Mucosa of stomach (tissue), 1 donor: ENCODE results near the gene GNAZ.

Source experiments
- H3K27me3 ChIP-seq: one replicate; pipeline ENCODE4 v1.7.0; 2013; ENCODE audit warnings: mild to moderate bottlenecking, low read length; ENCODE audit not compliant: control insufficient read depth, insufficient read depth
- H3K36me3 ChIP-seq: one replicate; pipeline ENCODE4 v1.7.0; 2013; ENCODE audit warnings: low read length; ENCODE audit not compliant: control insufficient read depth, insufficient read depth
- H3K4me1 ChIP-seq: one replicate; pipeline ENCODE4 v1.7.0; 2013; ENCODE audit warnings: mild to moderate bottlenecking, low read length; ENCODE audit not compliant: control insufficient read depth, insufficient read depth
- H3K4me3 ChIP-seq: one replicate; pipeline ENCODE4 v1.7.0; 2013; ENCODE audit warnings: low read length
- H3K9ac ChIP-seq: one replicate; pipeline ENCODE4 v1.7.0; 2013; ENCODE audit warnings: mild to moderate bottlenecking, low read length, moderate library complexity
- H3K9me3 ChIP-seq: one replicate; pipeline ENCODE4 v1.7.0; 2013; ENCODE audit warnings: mild to moderate bottlenecking, low read length, moderate library complexity; ENCODE audit not compliant: control insufficient read depth
- donor health status: Pancreatic carcinoma.

Gene GNAZ

GRCh38 chr22:23095733-23096342 is 25.5 kb downstream of the GNAZ start:
- Histone ChIP-seq H3K36me3 (no peaks in the 10 kb centered on the region), H3K4me3 (no peak overlapping the region), H3K9ac (no peak overlapping the region), H3K9me3 (no peaks in the 10 kb centered on the region), H3K4me1 (peaks cover 21% of the 10 kb centered on the region), H3K27me3 (no peaks in the 10 kb centered on the region)

GRCh38 chr22:23097412-23098229 is 27.3 kb downstream of the GNAZ start:
- no peak overlapping the region for H3K4me3 ChIP-seq
- H3K9me3 ChIP-seq, result no peaks in the 10 kb centered on the region
- peak overlapping the region; percentile 38 for H3K9ac ChIP-seq
- no peaks in the 10 kb centered on the region for H3K27me3 ChIP-seq
- H3K36me3 ChIP-seq, result no peaks in the 10 kb centered on the region
- peaks cover 21% of the 10 kb centered on the region for H3K4me1 ChIP-seq

- H3K9ac ChIP-seq, result peak overlapping the region; percentile 38
- no peaks in the 10 kb centered on the region for H3K9me3 ChIP-seq
- H3K36me3 ChIP-seq, result no peaks in the 10 kb centered on the region
- no peaks in the 10 kb centered on the region for H3K27me3 ChIP-seq
- H3K4me1 ChIP-seq, result peaks cover 21% of the 10 kb centered on the region
- no peak overlapping the region for H3K4me3 ChIP-seq
Observed at GRCh38 chr22:23098230-23098705, 27.9 kb downstream of the GNAZ start.

GRCh38 chr22:23098718-23099530 is 28.6 kb downstream of the GNAZ start:
- Histone ChIP-seq H3K9me3 (no peaks in the 10 kb centered on the region), H3K4me3 (no peak overlapping the region), H3K27me3 (no peaks in the 10 kb centered on the region), H3K36me3 (no peaks in the 10 kb centered on the region), H3K4me1 (peaks cover 21% of the 10 kb centered on the region), H3K9ac (peak overlapping the region; percentile 38)

DNA sequence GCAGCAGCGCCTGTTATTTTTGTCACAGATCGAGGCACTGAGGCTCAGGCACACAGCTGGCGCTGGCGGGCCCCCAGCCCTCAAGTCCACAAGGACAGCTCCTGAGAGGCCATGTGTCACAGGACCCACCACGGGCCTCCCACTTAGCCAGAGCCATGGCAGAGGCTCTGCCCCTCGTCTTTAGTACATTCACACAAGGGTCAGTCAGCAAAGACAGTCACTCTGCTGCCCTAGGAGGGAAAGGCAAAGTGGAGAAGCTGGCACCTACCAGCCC is 29.1 kb downstream of the GNAZ start:
- Histone ChIP-seq H3K9me3 (no peaks in the 10 kb centered on the region), H3K36me3 (no peaks in the 10 kb centered on the region), H3K9ac (no peak overlapping the region), H3K4me1 (peaks cover 21% of the 10 kb centered on the region), H3K27me3 (no peaks in the 10 kb centered on the region), H3K4me3 (no peak overlapping the region)

DNA sequence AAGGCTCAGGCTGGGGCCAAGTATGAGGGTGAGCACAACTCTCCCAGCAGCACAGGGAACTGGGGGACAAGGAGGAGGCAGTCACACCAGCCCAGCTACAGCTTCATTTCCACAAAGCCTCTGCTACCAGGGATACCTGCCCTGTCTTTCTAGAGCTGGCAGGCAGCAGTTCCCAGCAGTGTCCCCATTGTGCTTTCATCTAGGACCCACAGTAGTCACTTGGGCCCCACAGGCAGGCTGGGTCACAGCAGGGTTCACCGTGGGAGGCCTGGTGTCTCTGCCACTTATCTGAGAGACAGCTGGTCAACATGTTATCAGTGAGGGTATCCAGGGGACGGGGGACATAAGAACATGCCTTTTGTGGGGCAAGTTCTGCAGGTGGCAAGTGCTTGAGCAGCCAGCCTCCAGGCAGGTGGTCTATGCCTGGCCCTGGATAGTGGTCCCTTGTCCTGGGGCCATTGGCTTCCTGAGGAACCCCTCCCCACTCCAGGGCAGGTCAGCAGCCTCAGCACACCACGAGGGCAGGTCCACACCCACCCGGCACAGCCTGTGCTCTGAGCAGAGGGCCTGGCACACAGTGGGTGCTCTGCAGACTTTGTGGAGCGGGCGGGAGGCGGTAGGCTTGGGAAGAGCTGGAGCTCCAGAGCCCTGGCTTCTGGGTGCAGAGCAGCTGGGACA is 29.9 kb downstream of the GNAZ start:
- Histone ChIP-seq H3K9me3 (no peaks in the 10 kb centered on the region), H3K4me1 (peaks cover 21% of the 10 kb centered on the region), H3K4me3 (no peak overlapping the region), H3K27me3 (no peaks in the 10 kb centered on the region), H3K36me3 (no peaks in the 10 kb centered on the region), H3K9ac (no peak overlapping the region)

- no peaks in the 10 kb centered on the region for H3K36me3 ChIP-seq
- H3K27me3 ChIP-seq, result no peaks in the 10 kb centered on the region
- H3K4me1 ChIP-seq, result peaks cover 27% of the 10 kb centered on the region
- no peaks in the 10 kb centered on the region for H3K9me3 ChIP-seq
- no peak overlapping the region for H3K4me3 ChIP-seq
- no peak overlapping the region for H3K9ac ChIP-seq
Observed at GRCh38 chr22:23101524-23101923, 31.2 kb downstream of the GNAZ start.

DNA sequence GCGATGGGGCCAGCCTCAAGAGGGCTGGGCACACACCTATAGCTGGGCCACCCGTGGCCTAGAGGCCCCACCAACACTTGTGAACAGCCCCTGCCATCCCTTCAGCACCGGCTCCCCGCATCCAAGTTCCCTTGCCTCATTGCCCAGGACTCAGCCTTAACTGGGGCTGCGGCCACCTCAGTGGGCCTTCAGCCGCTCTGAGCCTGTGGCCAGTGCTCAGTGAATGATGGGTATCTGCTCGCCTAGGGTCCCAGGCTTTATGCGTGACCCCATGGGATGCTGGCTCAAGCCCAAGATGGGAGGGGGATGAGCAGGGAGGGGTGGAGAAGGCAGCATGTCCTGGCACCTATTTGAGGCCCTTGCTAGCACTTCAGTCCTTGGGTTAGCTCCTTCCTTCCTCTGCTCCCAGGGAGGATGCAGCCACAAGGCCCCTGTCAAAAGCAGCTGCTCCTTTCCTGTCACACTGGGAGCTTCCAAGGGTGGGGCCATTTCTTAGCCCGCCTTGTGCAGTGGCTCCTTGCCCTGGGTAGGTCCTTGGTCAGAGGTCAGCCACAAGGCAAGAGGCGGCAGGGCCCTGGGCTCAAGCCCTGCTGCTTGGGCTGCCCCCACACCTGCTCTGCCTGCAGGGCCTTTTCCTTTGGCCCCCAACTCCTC is 31.8 kb downstream of the GNAZ start:
- peaks cover 33% of the 10 kb centered on the region for H3K4me1 ChIP-seq
- H3K4me3 ChIP-seq, result no peak overlapping the region
- H3K27me3 ChIP-seq, result no peaks in the 10 kb centered on the region
- H3K9ac ChIP-seq, result no peak overlapping the region
- H3K9me3 ChIP-seq, result no peaks in the 10 kb centered on the region
- no peaks in the 10 kb centered on the region for H3K36me3 ChIP-seq

DNA sequence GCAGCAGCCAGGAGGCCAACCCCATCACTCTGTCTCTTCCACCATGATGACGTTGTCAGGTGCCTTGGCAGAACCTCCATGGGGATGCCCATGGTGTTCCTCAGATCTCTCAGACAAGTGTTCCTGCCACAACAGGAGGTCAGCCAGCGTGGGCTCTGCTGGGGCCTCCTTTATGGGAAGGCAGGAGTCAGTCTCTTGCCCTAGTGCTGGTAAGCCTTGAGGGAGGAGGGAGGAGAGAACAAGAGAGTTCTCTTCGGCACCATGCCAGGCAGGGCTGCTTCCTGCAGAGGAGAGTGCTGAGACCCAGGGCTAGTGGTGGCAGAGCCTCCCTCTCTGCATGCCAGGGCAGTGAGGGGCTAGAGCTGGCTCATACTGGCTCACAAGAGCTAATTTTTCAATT is 32.5 kb downstream of the GNAZ start:
- no peaks in the 10 kb centered on the region for H3K27me3 ChIP-seq
- H3K9ac ChIP-seq, result no peak overlapping the region
- no peak overlapping the region for H3K4me3 ChIP-seq
- H3K4me1 ChIP-seq, result peaks cover 36% of the 10 kb centered on the region
- H3K9me3 ChIP-seq, result no peaks in the 10 kb centered on the region
- no peaks in the 10 kb centered on the region for H3K36me3 ChIP-seq

GRCh38 chr22:23103199-23103954 is 33.1 kb downstream of the GNAZ start:
- Histone ChIP-seq H3K36me3 (no peaks in the 10 kb centered on the region), H3K4me1 (peaks cover 31% of the 10 kb centered on the region), H3K9ac (no peak overlapping the region), H3K9me3 (no peaks in the 10 kb centered on the region), H3K4me3 (no peak overlapping the region), H3K27me3 (no peaks in the 10 kb centered on the region)
